ENCODE results near the gene ACBD4. TPM values are rescaled to one million over a fixed set of nuclear protein-coding genes. Genes with fewer than 3 reads are reported as not detected.

The ACBD4 gene
- total RNA-seq, 1 experiment from 2014 or later = 1.4 TPM

- H3K4me1 ChIP-seq (ENCODE audit: insufficient read depth, low read length, poor library complexity, severe bottlenecking) = peaks cover 6% of the 10 kb centered on the region
- H3K27me3 ChIP-seq (replicated peaks; ENCODE audit: insufficient read depth, low read depth, low read length, poor library complexity) = no peaks in the 10 kb centered on the region
- H3K27ac ChIP-seq (ENCODE audit: low read depth, low read length, poor library complexity, severe bottlenecking) = peak overlapping the region; percentile 81
- intact Hi-C loops (cut with micrococcal nuclease; ENCODE audit: unreplicated experiment) = no loop called here
- no TSS peak for BruUV-seq (replicated peaks)
- TF ChIP-seq EZH2 (IDR thresholded peaks at IDR 0.05; ENCODE audit: borderline replicate concordance, low read depth, low read length, poor library complexity, severe bottlenecking) = no peak
- TF ChIP-seq CTCF (conservative IDR thresholded peaks at IDR 0.05; ENCODE audit: low read depth, low read length) = no peak
- POLR2A ChIA-PET (ENCODE audit: low non-redundant PET) = no interaction called here
- no peak for DNase-seq (ENCODE audit: low spot score)
- peak overlapping the region; percentile 81 for H3K4me3 ChIP-seq (ENCODE audit: low read depth, low read length, poor library complexity, severe bottlenecking)
- CTCF ChIA-PET = interaction anchor here (0.6 to 3.3 kb wide), 6 partner anchors 11 to 928 kb away, joined by 3 to 16 read pairs (median 5); partner anchors contain the start of genes ACBD4 and HEXIM2
- no peaks in the 10 kb centered on the region for H3K9me3 ChIP-seq (ENCODE audit: low read depth, low read length, poor library complexity, severe bottlenecking)
- H3K36me3 ChIP-seq (ENCODE audit: insufficient read depth, low read length, poor library complexity, severe bottlenecking) = no peaks in the 10 kb centered on the region
These were observed 14.5 kb downstream of the ACBD4 start for GRCh38 chr17:45149669-45150664.

GRCh38 chr17:45150911-45151809 is 15.7 kb downstream of the ACBD4 start:
- Histone ChIP-seq H3K36me3 (ENCODE audit: insufficient read depth, low read length, poor library complexity, severe bottlenecking) (no peaks in the 10 kb centered on the region), H3K27me3 (replicated peaks; ENCODE audit: insufficient read depth, low read depth, low read length, poor library complexity) (no peaks in the 10 kb centered on the region), H3K9me3 (ENCODE audit: low read depth, low read length, poor library complexity, severe bottlenecking) (no peaks in the 10 kb centered on the region), H3K4me1 (ENCODE audit: insufficient read depth, low read length, poor library complexity, severe bottlenecking) (peaks cover 6% of the 10 kb centered on the region), H3K27ac (ENCODE audit: low read depth, low read length, poor library complexity, severe bottlenecking) (peak overlapping the region; percentile 49), H3K4me3 (ENCODE audit: low read depth, low read length, poor library complexity, severe bottlenecking) (peak overlapping the region; percentile 81)
- intact Hi-C loops (cut with micrococcal nuclease; ENCODE audit: unreplicated experiment) = no loop called here
- no TSS peak for BruUV-seq (replicated peaks)
- no peak for DNase-seq (ENCODE audit: low spot score)
- TF ChIP-seq EZH2 (IDR thresholded peaks at IDR 0.05; ENCODE audit: borderline replicate concordance, low read depth, low read length, poor library complexity, severe bottlenecking) (no peak), CTCF (conservative IDR thresholded peaks at IDR 0.05; ENCODE audit: low read depth, low read length) (no peak)
- ChIA-PET POLR2A (ENCODE audit: low non-redundant PET) (interaction anchor here (0.7 to 1.6 kb wide), 2 partner anchors 10 to 88 kb away, joined by 3 to 4 read pairs; partner anchors contain the start of gene HEXIM2), CTCF (interaction anchor here (0.5 to 2.1 kb wide), 6 partner anchors 10 to 202 kb away, joined by 3 to 19 read pairs (median 6); partner anchors contain the start of genes ACBD4 and HEXIM2)

GRCh38 chr17:45155029-45155428 is 19.5 kb downstream of the ACBD4 start:
- Histone ChIP-seq H3K9me3 (ENCODE audit: low read depth, low read length, poor library complexity, severe bottlenecking) (no peaks in the 10 kb centered on the region), H3K36me3 (ENCODE audit: insufficient read depth, low read length, poor library complexity, severe bottlenecking) (no peaks in the 10 kb centered on the region), H3K4me1 (ENCODE audit: insufficient read depth, low read length, poor library complexity, severe bottlenecking) (peaks cover 9% of the 10 kb centered on the region), H3K27me3 (replicated peaks; ENCODE audit: insufficient read depth, low read depth, low read length, poor library complexity) (no peaks in the 10 kb centered on the region), H3K27ac (ENCODE audit: low read depth, low read length, poor library complexity, severe bottlenecking) (no peak overlapping the region), H3K4me3 (ENCODE audit: low read depth, low read length, poor library complexity, severe bottlenecking) (no peak overlapping the region)
- intact Hi-C loops (cut with micrococcal nuclease; ENCODE audit: unreplicated experiment) = no loop called here
- CTCF ChIA-PET = interaction anchor here (0.6 kb wide), 1 partner anchor 242 kb away, joined by 3 read pairs; no protein-coding TSS in a partner anchor
- POLR2A ChIA-PET (ENCODE audit: low non-redundant PET) = no interaction called here
- DNase-seq (ENCODE audit: low spot score) = no peak
- no TSS peak for BruUV-seq (replicated peaks)
- TF ChIP-seq EZH2 (IDR thresholded peaks at IDR 0.05; ENCODE audit: borderline replicate concordance, low read depth, low read length, poor library complexity, severe bottlenecking) (no peak), CTCF (conservative IDR thresholded peaks at IDR 0.05; ENCODE audit: low read depth, low read length) (no peak)
